C4-2B (cell line): ENCODE measurements around the gene RNF207.

Source experiments
- CTCF ChIP-seq: fragments of 450-650 bp; conservative IDR thresholded peaks from 2 replicates; pipeline ENCODE4 v1.5.1; 2017; ENCODE audit warnings: mild to moderate bottlenecking
- ZFX ChIP-seq: fragments of 450-650 bp; IDR thresholded peaks from 2 replicates; pipeline ENCODE4 v1.6.1; 2017

- TF ChIP-seq CTCF (no peak), ZFX (no peak)
Observed at GRCh38 chr1:6223617-6224016, 17.7 kb downstream of the RNF207 start.
